Lower leg skin (tissue), 4 donors: Measurements from ENCODE around the gene IRX4. TPM values are rescaled to one million over a fixed set of nuclear protein-coding genes. Genes with fewer than 3 reads are reported as not detected.
A peak's percentile ranks its signal among the peaks of the same experiment; 100 is the strongest.

Experiments
- DNase-seq, 2 donors: peaks; one replicate each; pipeline ENCODE4 v3.0.0-alpha.2; 2019; ENCODE audit warnings: low spot score in 2 of 2
- H3K4me3 ChIP-seq: fragments of 200-600 bp; sonication (generic); 2 replicates; pipeline ENCODE4 v1.5.1; 2017; ENCODE audit warnings: mild to moderate bottlenecking, low read depth; ENCODE audit not compliant: poor library complexity, severe bottlenecking
- CTCF ChIP-seq, 3 donors: fragments of 450-650 bp; IDR thresholded peaks; one replicate each; pipeline ENCODE4 v1.5.1; 2016; ENCODE audit warnings: antibody characterized with exemption in 3 of 3, mild to moderate bottlenecking in 3 of 3, moderate library complexity in 2 of 3
- POLR2A ChIP-seq, 2 donors: fragments of 450-650 bp; IDR thresholded peaks; one replicate each; pipeline ENCODE4 v1.6.1; 2016 to 2017; ENCODE audit warnings: antibody characterized with exemption in 2 of 2, mild to moderate bottlenecking in 1 of 2, moderate library complexity in 1 of 2
- WGBS, 2 donors: methylation state at CpG; one replicate each; pipeline ENCODE4 v1.1.5; 2018; 5-methylcytosine and 5-hydroxymethylcytosine counted together
- intact Hi-C: fragments of 100-400 bp; cut with DNase I; formaldehyde crosslinking; loops from one replicate; pipeline ENCODE4 v1.15.0; 2023; ENCODE audit warnings: low total_unique reads
- total RNA-seq, 4 donors: library from RNA; depleted of rRNA; stranded (reverse); fragments of >200 nt; gene quantifications; one replicate each; pipeline ENCODE4 v1.1.0, GENCODE V29; 2016

IRX4 gene
- total RNA-seq, 4 donors from 2014 or later = 32.5 to 58.3 (median 48.5) TPM

GRCh38 chr5:1887588-1888360 is 5.0 kb upstream of the IRX4 start:
- 27 to 31% methylated on average over 11 to 30 of the region's 31 CpGs for WGBS, 2 donors
- TF ChIP-seq POLR2A (IDR thresholded peaks at IDR 0.05) (no peak), CTCF (IDR thresholded peaks at IDR 0.05) (no peak)
- no peak overlapping the region for H3K4me3 ChIP-seq
- no peak for DNase-seq
- intact Hi-C loops = loop anchor here (10.0 kb wide), 1 partner anchor 127 kb away; no protein-coding TSS in a partner anchor

DNA sequence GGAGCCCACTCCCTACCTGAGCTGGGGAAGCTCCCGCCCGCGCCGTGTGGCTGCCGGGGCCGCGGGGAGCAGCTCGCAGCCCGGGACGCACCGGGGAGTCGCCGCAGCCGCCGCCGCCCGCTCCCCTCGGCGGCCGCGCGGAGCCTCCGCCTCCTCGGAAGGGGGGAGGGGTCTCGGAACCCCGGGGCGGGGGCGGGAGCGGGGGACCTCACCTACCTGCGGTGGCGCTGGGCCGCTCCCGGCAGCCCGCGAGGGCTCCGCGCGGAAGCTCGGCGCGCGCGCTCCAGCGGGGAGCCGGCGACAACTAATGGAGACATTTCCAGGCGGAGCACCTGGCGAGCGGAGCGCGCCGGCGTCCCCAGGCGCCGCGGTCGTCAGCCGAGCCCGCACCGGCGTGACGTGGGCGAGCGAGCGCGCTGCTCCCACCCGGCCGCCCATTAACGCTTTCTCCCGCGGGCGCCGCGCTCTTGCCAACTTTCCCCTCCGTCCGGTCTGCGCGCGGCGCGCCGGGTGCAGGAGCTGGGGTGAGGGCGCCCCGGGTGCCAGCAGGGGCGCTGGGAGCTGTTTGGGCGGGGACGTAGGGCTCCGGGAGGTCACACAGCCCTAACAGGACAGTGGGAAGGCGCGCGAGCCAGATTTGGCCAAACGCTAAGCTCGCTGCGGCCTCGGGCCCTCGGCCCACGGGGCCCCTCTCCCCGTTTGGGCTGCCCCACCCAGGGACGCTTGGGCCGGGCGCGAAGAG is 4.3 kb upstream of the IRX4 start:
- peak overlapping the region; percentile 23 for H3K4me3 ChIP-seq
- whole genome bisulfite sequencing, 2 donors = 0 to 2% methylated on average over 33 to 42 of the region's 102 CpGs
- no peak for TF ChIP-seq CTCF (IDR thresholded peaks at IDR 0.05)
- TF ChIP-seq POLR2A (IDR thresholded peaks at IDR 0.05) = no peak
- intact Hi-C loops = loop anchor here (10.0 kb wide), 1 partner anchor 128 kb away; no protein-coding TSS in a partner anchor
- DNase-seq = no peak

DNA sequence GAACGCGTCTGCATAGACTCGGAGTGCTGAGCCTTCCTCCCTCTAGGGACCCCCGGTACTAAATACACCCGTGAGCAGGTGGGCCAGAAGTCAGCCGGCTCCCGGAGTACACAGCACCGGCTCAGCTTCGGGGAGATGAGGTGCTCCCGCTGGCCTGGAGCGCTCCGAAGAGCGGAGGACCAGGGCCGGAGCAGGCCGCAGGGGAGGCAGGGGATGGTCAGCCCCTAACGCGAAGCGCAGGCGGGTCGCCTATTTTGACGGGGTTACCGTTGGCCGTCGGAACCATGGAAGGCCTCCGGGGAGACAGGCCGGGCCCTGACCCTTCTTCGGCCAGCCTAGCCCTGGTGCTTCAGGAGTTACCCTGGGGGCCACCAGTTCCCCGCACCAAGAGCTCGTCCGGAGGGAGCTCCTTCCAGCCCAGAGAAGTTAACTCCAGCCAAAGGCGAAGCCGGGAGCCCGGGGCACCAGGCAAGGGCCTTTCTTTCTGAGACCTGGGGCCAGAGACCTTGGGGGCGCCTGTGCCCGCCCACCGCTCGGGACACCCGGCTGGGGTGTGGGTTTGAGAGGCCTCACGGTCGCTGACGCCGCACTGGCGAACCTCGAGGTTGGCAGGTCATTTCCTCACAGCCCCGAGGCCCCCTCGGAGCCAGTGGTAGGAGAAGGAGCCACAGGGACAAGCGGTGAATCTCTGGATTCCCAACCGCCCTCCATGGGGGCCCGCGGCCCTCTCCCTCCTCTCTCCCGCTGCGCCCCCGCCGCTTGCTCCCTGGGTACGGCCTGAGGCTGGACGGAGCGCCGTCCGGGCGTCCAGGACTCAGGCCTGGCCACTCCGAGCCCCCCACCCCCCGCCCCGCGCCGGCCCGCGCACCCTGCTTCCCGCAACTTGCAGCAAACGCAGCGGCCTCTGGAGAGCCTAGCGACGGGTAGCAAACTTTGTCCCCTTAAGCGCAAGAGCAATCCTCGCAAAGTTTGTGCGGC is 3.4 kb upstream of the IRX4 start:
- WGBS, 2 donors = 6 to 7% methylated on average over 25 to 30 of the region's 75 CpGs

GRCh38 chr5:1885404-1885755 is 2.7 kb upstream of the IRX4 start:
- intact Hi-C loops = loop anchor here (10.0 kb wide), 1 partner anchor 129 kb away; no protein-coding TSS in a partner anchor
- DNase-seq = no peak
- WGBS, 2 donors = 7% methylated on average over 19 of the region's 19 CpGs
- TF ChIP-seq POLR2A (IDR thresholded peaks at IDR 0.05) (no peak), CTCF (IDR thresholded peaks at IDR 0.05) (no peak)
- H3K4me3 ChIP-seq = peak overlapping the region; percentile 0

More for the DNA sequence above, 3.4 kb upstream of the IRX4 start:
- no peak for DNase-seq
- TF ChIP-seq CTCF (IDR thresholded peaks at IDR 0.05) = no peak
- intact Hi-C loops = loop anchor here (10.0 kb wide), 1 partner anchor 129 kb away; no protein-coding TSS in a partner anchor
- H3K4me3 ChIP-seq = peak overlapping the region; percentile 23

- WGBS, 2 donors = 10 to 15% methylated on average over 22 to 24 of the region's 24 CpGs
- intact Hi-C loops = loop anchor here (10.0 kb wide), 1 partner anchor 130 kb away; no protein-coding TSS in a partner anchor
- peak overlapping the region; percentile 0 for H3K4me3 ChIP-seq
These were observed 2.1 kb upstream of the IRX4 start for GRCh38 chr5:1884678-1885403.

More at GRCh38 chr5:1884678-1885403, 2.1 kb upstream of the IRX4 start:
- DNase-seq = no peak
- TF ChIP-seq CTCF (IDR thresholded peaks at IDR 0.05) (no peak), POLR2A (IDR thresholded peaks at IDR 0.05) (no peak)
